HepG2 (cell line): Measurements from ENCODE around the gene HES2. TPM values are rescaled to one million over a fixed set of nuclear protein-coding genes. Genes with fewer than 3 reads are reported as not detected.
A peak's percentile ranks its signal among the peaks of the same experiment; 100 is the strongest.

Experiments used
- ELF1 ChIP-seq: sonication (generic); formaldehyde crosslinking; IDR thresholded peaks from 2 replicates; pipeline ENCODE4 v1.4.0; 2020; ENCODE audit warnings: missing genetic modification reagents
- ERF ChIP-seq: IDR thresholded peaks from 2 replicates; pipeline ENCODE4 v1.6.1; 2018; ENCODE audit warnings: missing biosample characterization, missing genetic modification reagents
- FOXA3 ChIP-seq: IDR thresholded peaks from 2 replicates; pipeline ENCODE4 v1.6.1; 2016; ENCODE audit warnings: missing genetic modification reagents, missing compliant biosample characterization
- HDAC1 ChIP-seq: sonication (generic); formaldehyde crosslinking; IDR thresholded peaks from 2 replicates; pipeline ENCODE4 v1.5.1; 2020; ENCODE audit warnings: mild to moderate bottlenecking, missing genetic modification reagents
- KMT2A ChIP-seq: sonication (generic); formaldehyde crosslinking; IDR thresholded peaks from 2 replicates; pipeline ENCODE4 v1.4.0; 2020; ENCODE audit warnings: missing genetic modification reagents
- MTA1 ChIP-seq: sonication (generic); formaldehyde crosslinking; IDR thresholded peaks from 2 replicates; pipeline ENCODE4 v1.4.0; 2020; ENCODE audit warnings: missing genetic modification reagents, mild to moderate bottlenecking, borderline replicate concordance
- RBM22 ChIP-seq: fragments of 200-400 bp; formaldehyde crosslinking; optimal IDR thresholded peaks from 2 replicates; pipeline ENCODE3; 2017; ENCODE audit warnings: mild to moderate bottlenecking, low read length, moderate library complexity
- SMAD1 ChIP-seq: sonication (generic); formaldehyde crosslinking; IDR thresholded peaks from 2 replicates; pipeline ENCODE4 v1.4.0; 2020; ENCODE audit warnings: missing genetic modification reagents, low read depth, mild to moderate bottlenecking, borderline replicate concordance
- SNAI1 ChIP-seq: sonication (generic); formaldehyde crosslinking; IDR thresholded peaks from 2 replicates; pipeline ENCODE4 v1.5.0; 2020; ENCODE audit warnings: mild to moderate bottlenecking, missing genetic modification reagents, borderline replicate concordance
- SOX5 ChIP-seq: IDR thresholded peaks from 2 replicates; pipeline ENCODE4 v1.6.1; 2016; ENCODE audit warnings: borderline replicate concordance
- ZBTB7A ChIP-seq: sonication (generic); formaldehyde crosslinking; IDR thresholded peaks from 2 replicates; pipeline ENCODE4 v1.8.0; 2022; ENCODE audit warnings: mild to moderate bottlenecking, missing genetic modification reagents
- ZC3H4 ChIP-seq: sonication (generic); formaldehyde crosslinking; IDR thresholded peaks from 2 replicates; pipeline ENCODE4 v1.4.0; 2020; ENCODE audit warnings: missing genetic modification reagents, borderline replicate concordance
- ZNF12 ChIP-seq: sonication (generic); formaldehyde crosslinking; IDR thresholded peaks from 2 replicates; pipeline ENCODE4 v1.5.0; 2020; ENCODE audit warnings: missing genetic modification reagents
- ZNF543 ChIP-seq: sonication (generic); formaldehyde crosslinking; IDR thresholded peaks from 2 replicates; pipeline ENCODE4 v1.4.0; 2020; ENCODE audit warnings: mild to moderate bottlenecking, missing genetic modification reagents
- ZNF772 ChIP-seq: sonication (generic); formaldehyde crosslinking; IDR thresholded peaks from 2 replicates; pipeline ENCODE4 v1.5.0; 2020; ENCODE audit warnings: mild to moderate bottlenecking, missing genetic modification reagents
- polyA plus RNA-seq, 8 experiments: library from polyadenylated mRNA; depleted of rRNA in 3 of 8; stranded (reverse) in 7 of 8; unstranded in 1 of 8; fragments of >200 nt; fragmentation: Illumina TruSeq in 4 of 8; extraction: Trizol in 4 of 8; gene quantifications; 2 replicates each; pipeline versions ENCODE4 v1.2.1 to v1.2.3, GENCODE V29; 2011 to 2016; ENCODE audit warnings: low read depth in 4 of 8, missing spikeins in 1 of 8, mixed read lengths in 1 of 8; ENCODE audit not compliant: insufficient read depth in 1 of 8
- total RNA-seq, 5 experiments: library from RNA; depleted of rRNA; stranded (reverse); fragments of >200 nt; fragmentation: Illumina TruSeq; extraction: Trizol; gene quantifications; 2 replicates each; pipeline ENCODE4 v1.2.3, GENCODE V29; 2016; ENCODE audit warnings: low read depth in 1 of 5
- TF ChIP-seq, protein P1 (sequence below): sonication (generic); formaldehyde crosslinking; IDR thresholded peaks from 2 replicates; pipeline ENCODE4 v1.4.0; 2020; ENCODE audit warnings: missing genetic modification reagents, borderline replicate concordance
- TF ChIP-seq, protein P2 (sequence below): sonication (generic); formaldehyde crosslinking; conservative IDR thresholded peaks from 2 replicates; pipeline ENCODE4 v1.8.0; 2022; ENCODE audit warnings: missing genetic modification reagents
- TF ChIP-seq, protein P3 (sequence below): sonication (generic); formaldehyde crosslinking; IDR thresholded peaks from 2 replicates; pipeline ENCODE4 v1.8.1; 2022; ENCODE audit warnings: low read depth, mild to moderate bottlenecking, missing genetic modification reagents
- TF ChIP-seq, protein P4 (sequence below): sonication (generic); formaldehyde crosslinking; IDR thresholded peaks from 2 replicates; pipeline ENCODE4 v1.4.0; 2020; ENCODE audit warnings: missing genetic modification reagents, borderline replicate concordance
- TF ChIP-seq, protein P5 (sequence below): sonication (generic); formaldehyde crosslinking; IDR thresholded peaks from 2 replicates; pipeline ENCODE4 v1.4.0; 2020; ENCODE audit warnings: missing genetic modification reagents

HES2 gene
- total and polyA plus RNA-seq, 2 of the 13 experiments (the other 11 are each of a cell fraction or from before 2014, with no cell fraction given) = 0.11 to 0.17 TPM

DNA sequence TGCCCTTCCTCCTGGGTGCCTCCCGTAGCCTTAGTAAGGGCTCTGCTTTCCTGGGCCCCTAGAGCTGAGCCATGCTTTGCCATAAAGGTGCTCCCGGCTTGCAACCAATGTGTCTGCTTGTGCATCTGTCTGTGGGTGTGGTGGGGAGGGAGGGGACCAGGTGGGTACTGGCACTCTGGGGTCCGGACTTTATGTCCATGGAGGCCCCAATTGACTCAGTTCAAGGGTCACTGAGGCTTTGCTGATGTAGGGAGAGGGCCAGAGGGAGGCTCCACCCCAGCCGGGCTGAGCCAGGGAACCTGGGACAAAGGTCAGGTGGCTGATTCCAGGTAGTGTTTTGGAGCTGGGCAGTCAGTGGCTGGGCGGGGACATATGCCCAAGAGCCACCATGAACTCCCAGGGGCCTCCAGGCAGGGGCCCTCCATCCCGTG lies 31.2 kb upstream of the HES2 start (continued):
- TF ChIP-seq, protein P1, sequence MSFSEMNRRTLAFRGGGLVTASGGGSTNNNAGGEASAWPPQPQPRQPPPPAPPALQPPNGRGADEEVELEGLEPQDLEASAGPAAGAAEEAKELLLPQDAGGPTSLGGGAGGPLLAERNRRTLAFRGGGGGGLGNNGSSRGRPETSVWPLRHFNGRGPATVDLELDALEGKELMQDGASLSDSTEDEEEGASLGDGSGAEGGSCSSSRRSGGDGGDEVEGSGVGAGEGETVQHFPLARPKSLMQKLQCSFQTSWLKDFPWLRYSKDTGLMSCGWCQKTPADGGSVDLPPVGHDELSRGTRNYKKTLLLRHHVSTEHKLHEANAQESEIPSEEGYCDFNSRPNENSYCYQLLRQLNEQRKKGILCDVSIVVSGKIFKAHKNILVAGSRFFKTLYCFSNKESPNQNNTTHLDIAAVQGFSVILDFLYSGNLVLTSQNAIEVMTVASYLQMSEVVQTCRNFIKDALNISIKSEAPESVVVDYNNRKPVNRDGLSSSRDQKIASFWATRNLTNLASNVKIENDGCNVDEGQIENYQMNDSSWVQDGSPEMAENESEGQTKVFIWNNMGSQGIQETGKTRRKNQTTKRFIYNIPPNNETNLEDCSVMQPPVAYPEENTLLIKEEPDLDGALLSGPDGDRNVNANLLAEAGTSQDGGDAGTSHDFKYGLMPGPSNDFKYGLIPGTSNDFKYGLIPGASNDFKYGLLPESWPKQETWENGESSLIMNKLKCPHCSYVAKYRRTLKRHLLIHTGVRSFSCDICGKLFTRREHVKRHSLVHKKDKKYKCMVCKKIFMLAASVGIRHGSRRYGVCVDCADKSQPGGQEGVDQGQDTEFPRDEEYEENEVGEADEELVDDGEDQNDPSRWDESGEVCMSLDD = peak; percentile 66; the same call in 1 of the 2 replicates
- TF ChIP-seq ZNF772 (CRISPR knock-in tag) = peak; percentile 80
- TF ChIP-seq ERF (CRISPR knock-in tag) = peak; percentile 78
- TF ChIP-seq, protein P2, sequence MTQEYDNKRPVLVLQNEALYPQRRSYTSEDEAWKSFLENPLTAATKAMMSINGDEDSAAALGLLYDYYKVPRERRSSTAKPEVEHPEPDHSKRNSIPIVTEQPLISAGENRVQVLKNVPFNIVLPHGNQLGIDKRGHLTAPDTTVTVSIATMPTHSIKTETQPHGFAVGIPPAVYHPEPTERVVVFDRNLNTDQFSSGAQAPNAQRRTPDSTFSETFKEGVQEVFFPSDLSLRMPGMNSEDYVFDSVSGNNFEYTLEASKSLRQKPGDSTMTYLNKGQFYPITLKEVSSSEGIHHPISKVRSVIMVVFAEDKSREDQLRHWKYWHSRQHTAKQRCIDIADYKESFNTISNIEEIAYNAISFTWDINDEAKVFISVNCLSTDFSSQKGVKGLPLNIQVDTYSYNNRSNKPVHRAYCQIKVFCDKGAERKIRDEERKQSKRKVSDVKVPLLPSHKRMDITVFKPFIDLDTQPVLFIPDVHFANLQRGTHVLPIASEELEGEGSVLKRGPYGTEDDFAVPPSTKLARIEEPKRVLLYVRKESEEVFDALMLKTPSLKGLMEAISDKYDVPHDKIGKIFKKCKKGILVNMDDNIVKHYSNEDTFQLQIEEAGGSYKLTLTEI (CRISPR knock-in tag) = no peak
- 0 out of 2 replicates have a peak, but pooled peaks have one; percentile 35 for TF ChIP-seq ZNF543 (CRISPR knock-in tag)
- no peak; the same call in 1 of the 2 replicates for TF ChIP-seq ELF1 (CRISPR knock-in tag)
- TF ChIP-seq ZNF12 (CRISPR knock-in tag) = 0 out of 2 replicates have a peak, but pooled peaks have one; percentile 43
- TF ChIP-seq, protein P3, sequence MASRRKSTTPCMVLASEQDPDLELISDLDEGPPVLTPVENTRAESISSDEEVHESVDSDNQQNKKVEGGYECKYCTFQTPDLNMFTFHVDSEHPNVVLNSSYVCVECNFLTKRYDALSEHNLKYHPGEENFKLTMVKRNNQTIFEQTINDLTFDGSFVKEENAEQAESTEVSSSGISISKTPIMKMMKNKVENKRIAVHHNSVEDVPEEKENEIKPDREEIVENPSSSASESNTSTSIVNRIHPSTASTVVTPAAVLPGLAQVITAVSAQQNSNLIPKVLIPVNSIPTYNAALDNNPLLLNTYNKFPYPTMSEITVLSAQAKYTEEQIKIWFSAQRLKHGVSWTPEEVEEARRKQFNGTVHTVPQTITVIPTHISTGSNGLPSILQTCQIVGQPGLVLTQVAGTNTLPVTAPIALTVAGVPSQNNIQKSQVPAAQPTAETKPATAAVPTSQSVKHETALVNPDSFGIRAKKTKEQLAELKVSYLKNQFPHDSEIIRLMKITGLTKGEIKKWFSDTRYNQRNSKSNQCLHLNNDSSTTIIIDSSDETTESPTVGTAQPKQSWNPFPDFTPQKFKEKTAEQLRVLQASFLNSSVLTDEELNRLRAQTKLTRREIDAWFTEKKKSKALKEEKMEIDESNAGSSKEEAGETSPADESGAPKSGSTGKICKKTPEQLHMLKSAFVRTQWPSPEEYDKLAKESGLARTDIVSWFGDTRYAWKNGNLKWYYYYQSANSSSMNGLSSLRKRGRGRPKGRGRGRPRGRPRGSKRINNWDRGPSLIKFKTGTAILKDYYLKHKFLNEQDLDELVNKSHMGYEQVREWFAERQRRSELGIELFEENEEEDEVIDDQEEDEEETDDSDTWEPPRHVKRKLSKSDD = no peak
- TF ChIP-seq RBM22 = no peak
- TF ChIP-seq MTA1 (CRISPR knock-in tag) = peak; percentile 58; the same call in 1 of the 2 replicates
- TF ChIP-seq, protein P4, sequence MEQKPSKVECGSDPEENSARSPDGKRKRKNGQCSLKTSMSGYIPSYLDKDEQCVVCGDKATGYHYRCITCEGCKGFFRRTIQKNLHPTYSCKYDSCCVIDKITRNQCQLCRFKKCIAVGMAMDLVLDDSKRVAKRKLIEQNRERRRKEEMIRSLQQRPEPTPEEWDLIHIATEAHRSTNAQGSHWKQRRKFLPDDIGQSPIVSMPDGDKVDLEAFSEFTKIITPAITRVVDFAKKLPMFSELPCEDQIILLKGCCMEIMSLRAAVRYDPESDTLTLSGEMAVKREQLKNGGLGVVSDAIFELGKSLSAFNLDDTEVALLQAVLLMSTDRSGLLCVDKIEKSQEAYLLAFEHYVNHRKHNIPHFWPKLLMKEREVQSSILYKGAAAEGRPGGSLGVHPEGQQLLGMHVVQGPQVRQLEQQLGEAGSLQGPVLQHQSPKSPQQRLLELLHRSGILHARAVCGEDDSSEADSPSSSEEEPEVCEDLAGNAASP (CRISPR knock-in tag) = peak; percentile 78; the same call in 1 of the 2 replicates
- TF ChIP-seq FOXA3 (CRISPR knock-in tag) = peak; percentile 40
- TF ChIP-seq, protein P5, sequence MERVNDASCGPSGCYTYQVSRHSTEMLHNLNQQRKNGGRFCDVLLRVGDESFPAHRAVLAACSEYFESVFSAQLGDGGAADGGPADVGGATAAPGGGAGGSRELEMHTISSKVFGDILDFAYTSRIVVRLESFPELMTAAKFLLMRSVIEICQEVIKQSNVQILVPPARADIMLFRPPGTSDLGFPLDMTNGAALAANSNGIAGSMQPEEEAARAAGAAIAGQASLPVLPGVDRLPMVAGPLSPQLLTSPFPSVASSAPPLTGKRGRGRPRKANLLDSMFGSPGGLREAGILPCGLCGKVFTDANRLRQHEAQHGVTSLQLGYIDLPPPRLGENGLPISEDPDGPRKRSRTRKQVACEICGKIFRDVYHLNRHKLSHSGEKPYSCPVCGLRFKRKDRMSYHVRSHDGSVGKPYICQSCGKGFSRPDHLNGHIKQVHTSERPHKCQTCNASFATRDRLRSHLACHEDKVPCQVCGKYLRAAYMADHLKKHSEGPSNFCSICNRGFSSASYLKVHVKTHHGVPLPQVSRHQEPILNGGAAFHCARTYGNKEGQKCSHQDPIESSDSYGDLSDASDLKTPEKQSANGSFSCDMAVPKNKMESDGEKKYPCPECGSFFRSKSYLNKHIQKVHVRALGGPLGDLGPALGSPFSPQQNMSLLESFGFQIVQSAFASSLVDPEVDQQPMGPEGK (CRISPR knock-in tag) = peak; percentile 95
- no peak for TF ChIP-seq KMT2A
- no peak for TF ChIP-seq ZC3H4 (CRISPR knock-in tag)
- TF ChIP-seq ZBTB7A (CRISPR knock-in tag) = peak; percentile 48; the same call in 1 of the 2 replicates
- TF ChIP-seq SOX5 = peak; percentile 61; the same call in 1 of the 2 replicates
- TF ChIP-seq SMAD1 (CRISPR knock-in tag) = no peak
- TF ChIP-seq SNAI1 (CRISPR knock-in tag) = no peak
- peak; percentile 84 for TF ChIP-seq HDAC1 (CRISPR knock-in tag)
